WTC11 (cell line): ENCODE data around the gene PDZD2.

Experiments used
- ELF4 ChIP-seq: sonication (generic); formaldehyde crosslinking; IDR thresholded peaks from 2 replicates; pipeline ENCODE4 v1.8.1; 2022; ENCODE audit warnings: low read depth, mild to moderate bottlenecking, moderate library complexity, missing genetic modification reagents
- FOXK1 ChIP-seq: sonication (generic); formaldehyde crosslinking; IDR thresholded peaks from 2 replicates; pipeline ENCODE4 v1.8.0; 2022; ENCODE audit warnings: mild to moderate bottlenecking, moderate library complexity, missing genetic modification reagents
- GRHL2 ChIP-seq: fragments of 250-450 bp; sonication (Bioruptor Pico); IDR thresholded peaks from 2 replicates; pipeline ENCODE4 v1.8.0; 2022; ENCODE audit warnings: mild to moderate bottlenecking, moderate library complexity; ENCODE audit not compliant: insufficient replicate concordance, severe bottlenecking
- GTF2I ChIP-seq: fragments of 250-450 bp; sonication (Bioruptor Pico); conservative IDR thresholded peaks from 2 replicates; pipeline ENCODE4 v1.4.0; 2021; ENCODE audit warnings: mild to moderate bottlenecking
- JAZF1 ChIP-seq: fragments of 250-450 bp; sonication (Bioruptor Pico); IDR thresholded peaks from 2 replicates; pipeline ENCODE4 v1.9.0; 2021; ENCODE audit warnings: moderate library complexity, mild to moderate bottlenecking, inconsistent platforms
- MAX ChIP-seq: sonication (generic); formaldehyde crosslinking; IDR thresholded peaks from 2 replicates; pipeline ENCODE4 v1.8.0; 2022; ENCODE audit warnings: mild to moderate bottlenecking, missing genetic modification reagents
- NR2C2 ChIP-seq: sonication (generic); formaldehyde crosslinking; IDR thresholded peaks from 2 replicates; pipeline ENCODE4 v1.8.0; 2022; ENCODE audit warnings: mild to moderate bottlenecking, missing genetic modification reagents
- TEAD4 ChIP-seq: sonication (generic); formaldehyde crosslinking; IDR thresholded peaks from 2 replicates; pipeline ENCODE4 v1.8.0; 2022; ENCODE audit warnings: mild to moderate bottlenecking, missing genetic modification reagents
- ZNF138 ChIP-seq: sonication (generic); formaldehyde crosslinking; conservative IDR thresholded peaks from 2 replicates; pipeline ENCODE4 v1.8.1; 2022; ENCODE audit warnings: mild to moderate bottlenecking, moderate library complexity, missing genetic modification reagents
- ZNF416 ChIP-seq: fragments of 250-450 bp; sonication (Bioruptor Pico); IDR thresholded peaks from 2 replicates; pipeline ENCODE4 v1.9.0; 2021; ENCODE audit warnings: mild to moderate bottlenecking, inconsistent platforms
- TF ChIP-seq, protein P1 (sequence below): fragments of 200-600 bp; IDR thresholded peaks from 2 replicates; pipeline ENCODE4 v1.8.0; 2022; ENCODE audit warnings: antibody characterized with exemption
- TF ChIP-seq, protein P2 (sequence below): sonication (generic); formaldehyde crosslinking; IDR thresholded peaks from 2 replicates; pipeline ENCODE4 v1.8.0; 2022; ENCODE audit warnings: mild to moderate bottlenecking, missing genetic modification reagents
- TF ChIP-seq, protein P3 (sequence below): sonication (generic); formaldehyde crosslinking; IDR thresholded peaks from 2 replicates; pipeline ENCODE4 v1.8.1; 2022; ENCODE audit warnings: missing genetic modification reagents, borderline replicate concordance

- TF ChIP-seq ELF4 (CRISPR knock-in tag) (no peak), GRHL2 (no peak), JAZF1 (CRISPR knock-in tag) (no peak), MAX (CRISPR knock-in tag) (no peak), GTF2I (no peak), FOXK1 (no peak), TEAD4 (CRISPR knock-in tag) (no peak), ZNF138 (no peak), NR2C2 (CRISPR knock-in tag) (no peak), ZNF416 (CRISPR knock-in tag) (no peak)
- TF ChIP-seq, protein P1, sequence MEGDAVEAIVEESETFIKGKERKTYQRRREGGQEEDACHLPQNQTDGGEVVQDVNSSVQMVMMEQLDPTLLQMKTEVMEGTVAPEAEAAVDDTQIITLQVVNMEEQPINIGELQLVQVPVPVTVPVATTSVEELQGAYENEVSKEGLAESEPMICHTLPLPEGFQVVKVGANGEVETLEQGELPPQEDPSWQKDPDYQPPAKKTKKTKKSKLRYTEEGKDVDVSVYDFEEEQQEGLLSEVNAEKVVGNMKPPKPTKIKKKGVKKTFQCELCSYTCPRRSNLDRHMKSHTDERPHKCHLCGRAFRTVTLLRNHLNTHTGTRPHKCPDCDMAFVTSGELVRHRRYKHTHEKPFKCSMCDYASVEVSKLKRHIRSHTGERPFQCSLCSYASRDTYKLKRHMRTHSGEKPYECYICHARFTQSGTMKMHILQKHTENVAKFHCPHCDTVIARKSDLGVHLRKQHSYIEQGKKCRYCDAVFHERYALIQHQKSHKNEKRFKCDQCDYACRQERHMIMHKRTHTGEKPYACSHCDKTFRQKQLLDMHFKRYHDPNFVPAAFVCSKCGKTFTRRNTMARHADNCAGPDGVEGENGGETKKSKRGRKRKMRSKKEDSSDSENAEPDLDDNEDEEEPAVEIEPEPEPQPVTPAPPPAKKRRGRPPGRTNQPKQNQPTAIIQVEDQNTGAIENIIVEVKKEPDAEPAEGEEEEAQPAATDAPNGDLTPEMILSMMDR = no peak
- TF ChIP-seq, protein P2, sequence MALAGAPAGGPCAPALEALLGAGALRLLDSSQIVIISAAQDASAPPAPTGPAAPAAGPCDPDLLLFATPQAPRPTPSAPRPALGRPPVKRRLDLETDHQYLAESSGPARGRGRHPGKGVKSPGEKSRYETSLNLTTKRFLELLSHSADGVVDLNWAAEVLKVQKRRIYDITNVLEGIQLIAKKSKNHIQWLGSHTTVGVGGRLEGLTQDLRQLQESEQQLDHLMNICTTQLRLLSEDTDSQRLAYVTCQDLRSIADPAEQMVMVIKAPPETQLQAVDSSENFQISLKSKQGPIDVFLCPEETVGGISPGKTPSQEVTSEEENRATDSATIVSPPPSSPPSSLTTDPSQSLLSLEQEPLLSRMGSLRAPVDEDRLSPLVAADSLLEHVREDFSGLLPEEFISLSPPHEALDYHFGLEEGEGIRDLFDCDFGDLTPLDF (CRISPR knock-in tag) = no peak
- TF ChIP-seq, protein P3, sequence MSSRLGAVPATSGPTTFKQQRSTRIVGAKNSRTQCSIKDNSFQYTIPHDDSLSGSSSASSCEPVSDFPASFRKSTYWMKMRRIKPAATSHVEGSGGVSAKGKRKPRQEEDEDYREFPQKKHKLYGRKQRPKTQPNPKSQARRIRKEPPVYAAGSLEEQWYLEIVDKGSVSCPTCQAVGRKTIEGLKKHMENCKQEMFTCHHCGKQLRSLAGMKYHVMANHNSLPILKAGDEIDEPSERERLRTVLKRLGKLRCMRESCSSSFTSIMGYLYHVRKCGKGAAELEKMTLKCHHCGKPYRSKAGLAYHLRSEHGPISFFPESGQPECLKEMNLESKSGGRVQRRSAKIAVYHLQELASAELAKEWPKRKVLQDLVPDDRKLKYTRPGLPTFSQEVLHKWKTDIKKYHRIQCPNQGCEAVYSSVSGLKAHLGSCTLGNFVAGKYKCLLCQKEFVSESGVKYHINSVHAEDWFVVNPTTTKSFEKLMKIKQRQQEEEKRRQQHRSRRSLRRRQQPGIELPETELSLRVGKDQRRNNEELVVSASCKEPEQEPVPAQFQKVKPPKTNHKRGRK (CRISPR knock-in tag) = no peak
Observed at GRCh38 chr5:31815376-31815775, 176.4 kb downstream of the PDZD2 start.
